EL (cell line): Measurements from ENCODE around the gene PRKCE.

Experiments
- DNase-seq: peaks from one replicate; pipeline ENCODE4 v3.0.0-alpha.2; 2016

PRKCE gene

GRCh38 chr2:45763255-45763654 lies 111.8 kb downstream of the PRKCE start:
- DNase-seq = peak; percentile 21

GRCh38 chr2:45763797-45764196 lies 112.3 kb downstream of the PRKCE start:
- DNase-seq = no peak

GRCh38 chr2:45765007-45765727 lies 113.7 kb downstream of the PRKCE start:
- no peak for DNase-seq

GRCh38 chr2:45765728-45766254 lies 114.3 kb downstream of the PRKCE start:
- DNase-seq = no peak

GRCh38 chr2:45768208-45768607 lies 116.7 kb downstream of the PRKCE start:
- DNase-seq = no peak

- no peak for DNase-seq
Observed at GRCh38 chr2:45769056-45769455, 117.6 kb downstream of the PRKCE start.

GRCh38 chr2:45769854-45770576 lies 118.5 kb downstream of the PRKCE start:
- no peak for DNase-seq

GRCh38 chr2:45770811-45771210 lies 119.3 kb downstream of the PRKCE start:
- no peak for DNase-seq

GRCh38 chr2:45771261-45771660 lies 119.8 kb downstream of the PRKCE start:
- DNase-seq = no peak

- no peak for DNase-seq
Observed at GRCh38 chr2:45772038-45772437, 120.6 kb downstream of the PRKCE start.

GRCh38 chr2:45773909-45774308 lies 122.4 kb downstream of the PRKCE start:
- no peak for DNase-seq

GRCh38 chr2:45774688-45775244 lies 123.3 kb downstream of the PRKCE start:
- no peak for DNase-seq

GRCh38 chr2:45776160-45776955 lies 124.9 kb downstream of the PRKCE start:
- DNase-seq = peak; percentile 69

- no peak for DNase-seq
Observed at GRCh38 chr2:45777996-45778719, 126.7 kb downstream of the PRKCE start.

- peak; percentile 67 for DNase-seq
Observed at GRCh38 chr2:45778720-45779171, 127.3 kb downstream of the PRKCE start.

- DNase-seq = no peak
Observed at GRCh38 chr2:45780541-45781463, 129.3 kb downstream of the PRKCE start.

GRCh38 chr2:45781464-45781811 lies 130.0 kb downstream of the PRKCE start:
- DNase-seq = no peak

- DNase-seq = no peak
Observed at GRCh38 chr2:45782436-45782835, 131.0 kb downstream of the PRKCE start.

- DNase-seq = no peak
Observed at GRCh38 chr2:45782986-45783385, 131.5 kb downstream of the PRKCE start.

- DNase-seq = no peak
Observed at GRCh38 chr2:45786030-45786835, 134.8 kb downstream of the PRKCE start.
